OCI-M1 (cell line): ENCODE measurements around the gene CENPQ.
"Not testable (repeated sequence)": the region's sequence is repeated elsewhere in the genome, so short reads cannot be mapped to it uniquely, and the experiment has no call there.

Source experiments
- DNase-seq: peaks from one replicate; lab custom pipeline; 2025; lab: John Stamatoyannopoulos, UW

The CENPQ gene, protein sequence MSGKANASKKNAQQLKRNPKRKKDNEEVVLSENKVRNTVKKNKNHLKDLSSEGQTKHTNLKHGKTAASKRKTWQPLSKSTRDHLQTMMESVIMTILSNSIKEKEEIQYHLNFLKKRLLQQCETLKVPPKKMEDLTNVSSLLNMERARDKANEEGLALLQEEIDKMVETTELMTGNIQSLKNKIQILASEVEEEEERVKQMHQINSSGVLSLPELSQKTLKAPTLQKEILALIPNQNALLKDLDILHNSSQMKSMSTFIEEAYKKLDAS

DNA sequence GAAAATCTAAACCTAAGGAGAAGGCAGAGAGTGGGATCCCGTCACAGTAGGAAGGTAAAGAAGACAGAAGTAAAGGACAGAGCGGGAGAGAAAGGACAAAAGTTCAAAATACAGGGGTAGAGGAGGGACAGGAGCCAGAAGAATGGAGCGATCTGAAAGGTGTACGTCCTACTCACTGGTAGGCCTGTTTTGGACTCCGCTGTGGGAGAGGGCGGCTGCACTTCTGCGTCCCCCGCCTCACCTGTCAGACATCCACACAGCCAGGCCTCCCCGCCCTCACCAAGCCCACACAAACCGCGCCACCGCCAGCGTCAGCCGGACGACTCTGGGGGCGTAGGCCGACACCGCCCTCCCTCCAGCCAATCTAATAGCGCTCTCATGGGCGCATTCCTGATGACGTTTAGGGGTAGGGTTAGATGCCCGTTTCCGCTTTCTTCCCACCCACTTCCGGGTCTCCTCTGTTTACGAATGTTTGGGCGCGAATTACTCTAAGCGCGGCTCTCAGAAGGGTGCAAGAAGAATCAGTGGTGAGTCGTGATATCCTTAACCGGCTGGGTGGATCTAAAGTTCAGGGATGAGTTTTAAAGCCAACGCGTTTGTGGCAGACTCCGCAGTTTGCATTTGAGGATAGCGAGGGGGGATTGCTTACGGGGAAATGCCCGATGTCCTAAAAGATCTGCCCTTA is at the start of gene CENPQ, which contains the start of gene MMUT:
Gene CENPQ, plus strand, starts transcription at position 444 of the 685 bp plus-strand sequence. CDS start 6,807 bp downstream, outside the sequence.
Gene MMUT, minus strand, starts transcription at position 327 of the 685 bp plus-strand sequence. CDS start 3,787 bp downstream, outside the sequence.
- peak; percentile 98 for DNase-seq

DNA sequence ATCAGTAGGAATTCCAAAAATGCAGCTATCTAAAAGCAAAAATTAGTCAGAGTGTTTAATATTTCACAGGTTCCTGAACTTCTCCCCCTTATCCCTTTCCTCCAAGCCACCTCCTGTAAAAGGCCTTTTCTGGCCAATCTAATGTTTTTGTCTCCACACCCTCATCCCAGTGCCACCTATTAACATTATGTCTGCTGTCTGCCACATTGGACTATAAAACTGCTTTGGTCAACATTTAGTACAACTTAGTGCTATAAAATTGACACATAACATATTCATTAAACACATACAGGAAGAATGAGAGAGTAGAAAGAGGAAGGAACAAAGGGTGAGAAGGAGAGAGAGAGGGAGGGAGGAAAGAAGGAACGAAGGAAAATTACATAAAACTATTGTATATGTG is 47.8 kb upstream of the CENPQ start:
- DNase-seq, result no peak

DNA sequence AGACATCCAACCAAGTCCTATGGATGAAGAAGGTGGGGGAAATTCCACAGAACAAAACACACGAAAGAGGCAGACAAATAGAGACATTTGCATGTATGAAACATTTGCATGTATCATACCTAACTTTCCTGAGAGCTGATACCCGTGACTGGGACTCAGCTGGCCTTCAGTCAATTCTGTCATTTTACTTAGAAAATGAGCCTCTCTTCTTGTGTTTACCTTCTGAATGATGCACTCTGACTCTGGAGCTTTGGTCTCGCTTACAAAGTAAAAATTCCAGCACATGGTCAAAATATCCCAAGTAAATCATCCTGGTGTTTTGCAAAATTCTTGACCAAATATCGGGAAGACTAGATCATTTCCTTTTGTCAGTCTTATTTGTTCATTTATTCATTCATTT is 47.0 kb upstream of the CENPQ start:
- DNase-seq, result no peak

DNA sequence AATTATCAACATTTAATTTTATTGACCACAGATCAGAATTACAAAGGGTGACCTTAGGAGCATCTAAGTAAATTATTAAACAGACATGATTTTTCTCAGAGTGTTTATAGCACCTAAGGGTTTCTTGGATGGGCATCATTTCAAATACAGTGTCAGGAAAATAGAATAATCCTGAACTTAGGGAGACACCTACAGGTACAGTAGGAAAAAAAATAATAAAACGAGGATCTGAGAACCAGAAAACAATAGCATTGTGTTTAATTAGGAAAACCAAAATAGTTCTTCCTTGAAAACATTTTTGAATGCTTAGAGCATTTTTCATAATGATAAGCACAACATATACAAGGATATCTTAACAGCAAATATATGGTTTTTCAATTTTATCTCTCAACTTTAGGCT is 39.4 kb upstream of the CENPQ start:
- peak; percentile 52 for DNase-seq

DNA sequence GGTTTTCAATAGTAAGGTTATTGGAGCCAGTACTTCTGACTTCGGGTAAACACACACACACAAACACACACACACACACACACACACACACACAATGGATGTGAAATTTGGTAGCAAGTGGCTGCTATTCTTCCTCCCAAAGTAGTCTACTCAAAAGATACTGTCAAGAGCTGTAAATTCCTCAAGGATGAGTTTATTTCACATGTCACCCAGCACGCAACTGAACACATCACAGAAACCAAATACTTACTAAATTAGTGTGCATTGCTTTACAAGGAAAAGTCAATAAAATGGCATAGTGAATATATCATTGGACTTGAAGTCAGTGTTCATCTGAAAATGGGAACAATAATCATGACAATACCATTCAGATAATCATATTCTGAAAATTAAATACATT is 33.0 kb upstream of the CENPQ start:
- no peak for DNase-seq

DNA sequence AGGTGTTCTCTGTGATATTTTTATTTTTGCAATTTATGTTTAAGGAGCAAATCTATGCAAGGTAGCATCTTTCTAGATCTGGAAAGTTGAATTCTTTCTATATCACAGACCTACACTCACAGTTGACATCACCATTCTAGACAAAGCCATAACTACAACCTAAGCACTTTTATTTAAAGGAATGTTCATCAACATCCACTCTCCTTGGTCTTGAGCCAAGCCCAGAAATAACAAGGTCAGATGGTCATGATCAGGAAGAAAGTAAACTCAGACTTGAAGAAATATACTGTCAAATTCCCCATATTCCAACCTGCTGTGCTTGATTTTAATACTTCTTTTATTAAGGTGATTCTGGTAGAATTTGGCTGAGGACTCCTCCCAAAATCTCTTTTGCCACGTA is 32.3 kb upstream of the CENPQ start:
- DNase-seq, result no peak

DNA sequence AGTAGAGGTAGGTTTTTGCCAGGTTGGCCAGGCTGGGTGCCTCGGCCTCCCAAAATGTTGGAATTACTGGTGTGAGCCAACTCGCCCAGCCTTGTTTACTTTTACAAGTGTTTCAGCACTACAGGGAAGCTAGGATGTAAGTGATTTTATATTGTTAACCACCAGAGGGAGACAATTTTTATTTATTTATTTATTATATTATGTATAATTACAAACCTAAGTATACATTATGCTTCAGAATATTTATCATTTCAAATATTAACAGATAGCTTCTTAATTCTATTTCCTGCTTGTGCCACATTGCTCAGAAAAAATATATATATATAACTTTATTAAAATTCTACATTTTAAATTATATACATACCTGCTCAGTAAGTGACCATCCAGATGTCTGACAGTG is 9.9 kb upstream of the CENPQ start:
- DNase-seq, result peak; percentile 31

DNA sequence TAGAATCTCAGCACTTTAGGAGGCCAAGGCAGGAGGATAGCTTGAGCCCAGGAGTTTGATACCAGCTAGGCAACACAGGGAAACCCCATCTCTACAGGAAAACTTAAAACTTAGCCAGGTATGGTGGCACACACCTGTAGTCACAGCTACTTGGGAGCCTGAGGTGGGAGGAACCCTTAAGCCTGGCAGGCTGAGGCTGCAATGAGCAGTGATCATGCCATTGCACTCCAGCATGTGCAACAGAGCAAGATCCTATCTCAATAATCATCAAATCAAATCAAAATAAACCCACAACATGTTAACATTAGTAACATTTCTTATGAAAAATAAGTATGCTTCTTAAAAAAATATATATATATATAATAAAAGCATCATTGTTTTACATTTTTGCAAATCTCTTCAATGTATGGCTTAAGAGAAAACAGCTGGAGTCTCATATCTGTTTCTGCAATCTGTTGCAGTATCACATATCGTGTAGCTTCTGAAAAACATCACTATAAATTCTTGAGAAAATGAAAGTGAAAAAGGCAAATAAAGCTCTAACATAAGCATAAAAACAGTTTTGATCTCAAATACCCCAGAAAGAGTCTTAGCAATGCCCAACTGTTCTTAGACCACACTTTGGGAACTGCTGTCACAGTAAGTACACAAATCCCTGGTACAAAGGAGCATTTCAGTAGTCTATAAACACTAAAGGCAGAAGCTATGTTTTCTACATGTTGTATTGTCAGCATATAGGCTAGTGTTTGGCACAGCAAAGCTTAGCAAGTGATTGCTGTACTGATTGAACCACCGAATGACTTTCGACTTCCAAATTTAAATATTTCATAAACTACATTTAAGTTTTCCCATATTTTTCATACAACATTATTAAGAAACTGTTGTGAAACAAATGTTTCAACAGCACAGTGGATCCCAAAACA is 8.1 kb upstream of the CENPQ start:
- DNase-seq, result peak; percentile 20

DNA sequence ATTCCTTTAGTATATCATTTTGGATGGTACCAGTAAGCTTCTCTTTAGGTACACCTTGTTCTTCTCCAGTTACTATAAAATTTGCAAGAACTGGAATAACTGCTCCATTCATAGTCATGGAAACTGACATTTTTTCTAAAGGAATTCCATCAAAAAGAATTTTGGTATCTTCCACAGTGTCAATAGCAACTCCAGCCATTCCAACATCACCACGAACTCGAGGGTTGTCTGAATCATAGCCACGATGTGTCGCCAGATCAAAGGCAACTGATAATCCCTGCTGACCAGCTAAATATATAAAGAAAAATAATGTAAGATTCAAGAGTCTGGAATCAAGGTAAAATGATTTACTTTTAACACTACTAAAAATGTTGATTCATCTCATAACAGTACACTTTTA is 5.4 kb upstream of the CENPQ start:
- no peak for DNase-seq

DNA sequence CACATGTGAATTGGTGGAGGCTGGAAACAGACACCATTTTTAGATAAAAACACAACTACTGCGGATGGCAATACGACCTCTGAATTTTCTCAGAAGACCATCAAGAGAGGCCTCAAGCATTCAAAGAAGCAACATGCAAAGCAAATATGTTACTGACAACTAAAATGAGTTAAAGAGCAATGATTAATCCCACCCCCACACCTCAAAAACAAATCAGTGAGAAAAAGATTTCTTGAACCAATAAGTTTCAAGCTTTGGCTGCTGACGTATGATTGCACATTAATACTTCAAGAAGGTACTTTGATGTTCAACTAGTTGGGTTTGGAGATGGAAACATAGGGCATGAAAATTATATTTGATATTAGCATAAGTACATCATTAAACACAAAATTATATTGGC is 1.1 kb upstream of the CENPQ start:
- peak; percentile 36 for DNase-seq

DNA sequence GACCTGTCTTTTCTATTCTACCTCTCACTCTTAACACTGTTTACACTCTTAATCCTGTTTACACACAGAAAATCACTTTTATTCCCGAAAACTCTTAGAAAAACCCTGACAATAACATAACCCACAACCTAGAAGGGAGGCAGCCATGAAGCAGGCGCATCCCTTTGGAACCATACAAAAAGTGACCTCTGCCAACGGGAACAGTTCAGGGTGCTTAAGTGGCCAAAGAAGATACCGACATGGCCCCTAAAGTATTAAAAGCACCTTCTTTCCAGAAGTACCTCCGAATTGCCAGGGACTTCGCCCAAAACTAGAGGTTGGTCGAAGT is 607 bp upstream of the CENPQ start:
- no peak for DNase-seq

DNA sequence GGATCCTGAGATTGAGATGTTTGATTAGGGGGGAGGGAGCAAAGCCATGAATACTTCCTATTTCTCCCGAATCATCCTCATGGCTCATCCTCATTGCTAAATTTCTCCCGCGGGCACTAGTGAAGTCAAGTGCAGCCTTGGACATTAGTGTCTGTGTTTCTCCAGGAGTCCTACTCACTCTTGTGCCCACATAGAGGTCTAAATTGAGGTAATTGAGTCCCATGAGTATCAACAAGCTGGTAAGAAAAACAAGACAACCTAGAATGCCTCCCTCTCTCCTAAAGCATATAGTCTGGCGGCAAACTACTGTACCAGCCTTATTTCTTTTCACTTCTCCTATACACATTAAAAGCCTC is 420 bp downstream of the CENPQ start:
- DNase-seq, result no peak

DNA sequence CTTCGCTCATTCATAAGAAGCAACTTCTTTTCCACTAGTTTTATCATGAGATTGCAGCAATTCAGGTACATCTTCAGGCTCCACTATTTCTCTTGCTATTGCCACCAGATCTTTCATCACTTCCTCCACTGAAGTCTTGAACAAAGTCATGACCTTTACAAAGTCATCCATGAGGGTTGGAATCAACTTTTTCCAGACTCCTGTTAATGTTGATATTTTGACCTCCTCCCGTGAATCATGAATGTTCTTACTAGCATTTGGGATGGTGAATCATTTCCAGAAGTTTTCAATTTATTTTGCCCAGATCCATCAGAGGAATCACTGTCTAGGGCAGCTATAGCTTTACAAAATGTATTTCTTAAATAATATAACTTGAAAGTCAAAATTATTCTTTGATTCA is 1.5 kb downstream of the CENPQ start:
- no peak for DNase-seq

DNA sequence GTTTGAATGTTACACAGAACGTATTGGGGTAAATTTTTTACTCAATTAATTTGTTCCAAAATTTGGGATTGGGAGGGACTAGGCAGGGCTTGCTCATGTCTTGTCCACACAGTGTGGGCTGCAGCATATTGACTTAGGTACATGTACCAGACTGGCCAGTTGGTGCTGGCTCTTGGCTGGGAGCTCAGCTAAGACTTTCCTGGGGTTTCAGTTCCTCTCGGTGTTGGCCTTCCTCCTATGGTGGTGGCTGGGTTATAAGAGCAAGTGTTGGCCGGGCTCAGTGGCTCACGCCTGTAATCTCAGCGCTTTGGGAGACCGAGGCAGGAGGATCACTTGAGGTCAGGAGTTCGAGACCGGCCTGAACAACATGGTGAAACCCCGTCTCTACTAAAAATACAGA is 4.9 kb downstream of the CENPQ start:
- no peak for DNase-seq

DNA sequence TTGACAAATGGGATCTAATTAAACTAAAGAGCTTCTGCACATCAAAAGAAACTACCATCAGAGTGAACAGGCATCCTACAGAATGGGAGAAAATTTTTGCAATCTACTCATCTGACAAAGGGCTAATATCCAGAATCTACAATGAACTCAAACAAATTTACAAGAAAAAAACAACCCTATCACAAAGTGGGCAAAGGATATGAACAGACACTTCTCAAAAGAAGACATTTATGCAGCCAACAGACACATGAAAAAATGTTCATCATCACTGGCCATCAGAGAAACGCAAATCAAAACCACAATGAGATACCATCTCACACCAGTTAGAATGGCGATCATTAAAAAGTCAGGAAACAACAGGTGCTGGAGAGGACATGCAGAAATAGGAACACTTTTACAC is 13.4 kb downstream of the CENPQ start:
- DNase-seq, result not testable (repeated sequence)

DNA sequence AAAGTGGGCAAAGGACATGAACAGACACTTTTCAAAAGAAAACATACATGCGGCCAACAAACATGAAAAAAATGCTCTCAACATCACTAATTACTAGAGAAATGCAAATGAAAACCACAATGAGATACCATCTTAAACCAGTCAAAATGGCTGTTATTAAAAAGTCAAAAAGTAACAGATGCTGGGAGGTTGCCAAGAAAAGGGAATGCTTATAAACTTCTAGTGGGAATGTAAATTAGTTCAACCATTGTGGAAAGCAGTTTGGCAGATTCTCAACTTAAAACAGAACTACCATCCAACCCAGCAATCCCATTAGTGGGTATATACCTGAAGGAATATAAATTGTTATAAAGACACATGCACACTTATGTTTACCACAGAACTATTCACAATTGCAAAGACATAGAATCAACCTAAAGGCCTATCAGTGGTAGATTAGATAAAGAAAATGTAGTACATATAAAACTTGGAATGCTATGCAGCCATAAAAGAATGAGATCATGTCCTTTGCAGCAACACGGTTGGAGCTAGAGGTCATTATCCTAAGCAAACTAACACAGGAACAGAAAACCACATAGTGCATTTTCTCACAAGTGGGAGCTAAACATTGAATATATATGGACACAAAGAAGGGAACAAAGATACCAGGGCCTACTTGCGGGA is 16.3 kb downstream of the CENPQ start:
- DNase-seq, result no peak

DNA sequence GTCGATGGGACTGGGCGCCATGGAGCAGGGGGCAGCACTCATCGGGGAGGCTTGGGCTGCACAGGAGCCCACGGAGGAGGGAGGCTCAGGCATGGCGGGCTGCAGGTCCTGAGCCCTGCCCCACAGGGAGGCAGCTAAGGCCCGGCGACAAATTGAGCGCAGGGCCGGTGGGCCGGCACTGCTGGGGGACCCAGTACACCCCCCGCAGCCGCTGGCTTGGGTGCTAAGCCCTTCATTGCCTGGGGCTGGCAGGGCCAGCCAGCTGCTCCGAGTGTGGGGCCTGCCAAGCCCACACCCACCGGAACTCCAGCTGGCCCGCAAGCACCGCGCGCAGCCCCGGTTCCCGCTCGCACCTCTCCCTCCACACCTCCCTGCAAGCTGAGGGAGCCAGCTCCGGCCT is 18.7 kb downstream of the CENPQ start:
- DNase-seq, result not testable (repeated sequence)

DNA sequence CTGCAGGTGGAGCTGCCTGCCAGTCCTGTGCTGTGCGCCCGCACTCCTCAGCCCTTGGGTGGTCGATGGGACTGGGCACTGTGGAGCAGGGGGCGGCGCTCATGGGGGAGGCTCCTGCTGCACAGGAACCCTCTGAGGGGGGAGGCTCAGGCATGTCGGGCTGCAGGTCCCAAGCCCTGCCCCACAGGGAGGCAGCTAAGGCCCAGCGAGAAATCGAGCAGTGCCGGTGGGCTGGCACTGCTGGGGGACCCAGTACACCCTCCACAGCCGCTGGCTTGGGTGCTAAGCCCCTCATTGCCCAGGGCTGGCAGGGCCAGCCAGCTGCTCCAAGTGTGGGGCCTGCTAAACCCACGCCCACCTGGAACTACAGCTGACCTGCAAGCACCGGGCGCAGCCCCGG is 20.2 kb downstream of the CENPQ start:
- not testable (repeated sequence) for DNase-seq

DNA sequence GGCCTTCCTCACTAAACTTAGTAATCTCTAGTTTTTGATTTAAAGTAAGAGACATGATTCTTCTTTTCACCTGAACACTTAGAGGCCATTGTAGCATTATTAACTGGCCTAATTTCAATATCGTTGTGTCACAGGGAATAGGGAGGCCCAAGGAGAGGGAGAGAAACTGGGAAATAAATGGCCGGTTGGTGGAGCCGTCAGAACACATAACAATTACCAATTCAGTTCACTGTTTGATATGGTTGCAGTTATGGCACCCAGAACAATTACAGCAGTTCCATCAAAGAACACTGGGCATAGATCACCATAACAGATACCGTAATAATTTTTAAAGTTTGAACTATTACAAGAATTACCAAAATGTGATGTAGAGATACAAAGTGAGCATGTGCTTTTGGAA is 27.5 kb downstream of the CENPQ start:
- no peak for DNase-seq

DNA sequence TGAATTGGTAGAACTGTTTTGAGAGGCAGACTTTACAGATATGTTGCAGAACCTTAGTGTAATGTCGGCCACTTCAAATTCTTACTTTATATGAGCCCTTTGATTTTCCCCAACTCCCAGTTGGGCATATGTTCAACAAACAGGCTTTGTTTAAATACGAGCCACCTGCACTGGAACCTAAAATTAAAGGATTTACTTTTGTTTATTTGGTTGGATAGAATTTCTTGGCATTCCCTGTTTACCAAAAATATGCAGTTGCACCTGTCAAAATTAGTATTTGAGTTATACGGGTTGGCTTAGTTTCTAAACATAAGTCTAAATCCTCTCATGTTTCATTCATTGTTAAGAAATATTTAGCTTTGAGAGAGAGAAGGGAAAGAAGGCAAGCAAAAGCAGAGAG is 34.1 kb downstream of the CENPQ start:
- DNase-seq, result no peak

DNA sequence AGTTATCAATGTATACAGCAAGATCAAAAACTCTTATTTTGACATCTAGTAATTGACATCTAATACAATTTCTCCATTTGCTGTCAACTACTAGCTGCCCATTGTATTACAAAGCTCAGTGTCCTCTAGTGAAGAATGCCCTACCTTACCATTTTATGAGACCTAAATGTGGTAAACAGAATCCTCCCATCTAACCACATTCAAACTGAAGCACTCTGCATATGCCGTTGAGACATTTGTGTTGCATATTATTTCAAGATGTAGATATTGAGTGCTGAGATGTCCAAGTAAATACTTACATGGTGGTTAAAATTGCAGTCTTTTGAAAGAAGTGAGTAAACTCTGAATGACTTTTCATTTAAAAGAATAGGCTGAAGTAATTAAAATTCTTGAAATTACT is 36.0 kb downstream of the CENPQ start:
- peak; percentile 24 for DNase-seq

DNA sequence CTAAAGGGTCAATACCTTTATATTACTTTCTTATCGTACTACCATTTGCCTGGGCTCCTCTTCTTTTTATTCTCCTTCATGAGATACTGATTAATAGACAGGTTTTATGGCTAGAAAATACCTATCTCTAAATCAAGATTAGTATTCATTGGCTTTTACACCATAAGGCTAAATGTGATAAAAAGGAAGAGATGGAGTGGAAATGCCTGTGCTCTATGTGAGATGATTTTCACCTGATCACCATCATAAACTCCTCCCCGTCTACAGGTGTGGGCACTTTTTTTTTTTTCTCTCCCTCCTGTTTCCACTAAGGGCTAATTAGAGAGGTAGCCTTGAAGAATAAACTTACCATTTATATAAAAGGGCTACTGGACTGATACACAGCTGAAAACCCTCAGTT is 36.5 kb downstream of the CENPQ start, which contains the start of gene GLYATL3:
Gene GLYATL3, plus strand, starts transcription at position 301 of the 400 bp plus-strand sequence. CDS start 12,068 bp downstream, outside the sequence.
- DNase-seq, result no peak
